ENCODE measurements around the gene ST6GAL1. TPM values are rescaled to one million over a fixed set of nuclear protein-coding genes. Genes with fewer than 3 reads are reported as not detected.

The ST6GAL1 gene
- total and polyA plus RNA-seq, 12 donors = 19.5 to 94.7 (median 65.8) TPM

GRCh38 chr3:187040516-187041361, 110.4 kb downstream of the ST6GAL1 start:
- peak overlapping the region in 6 of 10 donors; percentile 1 to 79 (median 41) for H3K27ac ChIP-seq
- H3K27me3 ChIP-seq = no peaks in the 10 kb centered on the region
- DNase-seq = no peak
- H3K4me3 ChIP-seq = no peak overlapping the region
- TF ChIP-seq CTCF (IDR thresholded peaks at IDR 0.05) = no peak
- H3K4me1 ChIP-seq = peaks cover 3 to 70% (median 60%) of the 10 kb centered on the region in 9 donors
- peak in 3 of 8 donors; percentile 41 to 48 (median 45) for ATAC-seq
- H3K36me3 ChIP-seq = peaks cover 0 to 46% (median 14%) of the 10 kb centered on the region in 9 donors
- 79 to 89% methylated on average over 5 of the region's 5 CpGs for WGBS, 2 donors
- H3K9me3 ChIP-seq = peaks cover 0 to 10% (median 0%) of the 10 kb centered on the region in 11 donors
- intact Hi-C loops (cut with DNase I) = loop anchor here in 3 of 10 donors (10.0 kb wide), 1 partner anchor 106 kb away; the partner anchor contains the start of gene ST6GAL1 (in 3 of the 3)

GRCh38 chr3:187041362-187042307, 111.3 kb downstream of the ST6GAL1 start:
- H3K27ac ChIP-seq = peak overlapping the region in 7 of 10 donors; percentile 1 to 83 (median 41)
- ATAC-seq (peak in 5 of 8 donors; percentile 26 to 67 (median 58)), DNase-seq (no peak)
- peaks cover 0 to under 1% (median 0%) of the 10 kb centered on the region in 11 donors for H3K9me3 ChIP-seq
- TF ChIP-seq CTCF (IDR thresholded peaks at IDR 0.05) = no peak
- intact Hi-C loops (cut with DNase I) = loop anchor here in 3 of 10 donors (10.0 kb wide), 1 partner anchor 107 kb away; the partner anchor contains the start of gene ST6GAL1 (in 3 of the 3)
- no peak overlapping the region for H3K4me3 ChIP-seq
- peaks cover 0 to 46% (median 14%) of the 10 kb centered on the region in 9 donors for H3K36me3 ChIP-seq
- peaks cover 3 to 77% (median 67%) of the 10 kb centered on the region in 9 donors for H3K4me1 ChIP-seq
- no peaks in the 10 kb centered on the region for H3K27me3 ChIP-seq
- 60 to 70% methylated on average over 8 of the region's 8 CpGs for WGBS, 2 donors

- TF ChIP-seq CTCF (IDR thresholded peaks at IDR 0.05) = no peak
- Histone ChIP-seq H3K27me3 (no peaks in the 10 kb centered on the region), H3K4me1 (peaks cover 3 to 77% (median 67%) of the 10 kb centered on the region in 9 donors), H3K9me3 (no peaks in the 10 kb centered on the region), H3K27ac (peak overlapping the region in 3 of 10 donors; percentile 41 to 83 (median 79)), H3K4me3 (no peak overlapping the region), H3K36me3 (peaks cover 0 to 46% (median 14%) of the 10 kb centered on the region in 9 donors)
- no peak for ATAC-seq
- DNase-seq = no peak
- intact Hi-C loops (cut with DNase I) = loop anchor here in 3 of 10 donors (10.0 kb wide), 1 partner anchor 108 kb away; the partner anchor contains the start of gene ST6GAL1 (in 3 of the 3)
- WGBS, 2 donors = 82 to 85% methylated on average over 5 of the region's 5 CpGs
Measured at GRCh38 chr3:187042346-187042745, 112.0 kb downstream of the ST6GAL1 start.

All from heart right ventricle (tissue), 16 donors.